NT2/D1 (cell line): ENCODE data around the gene IQSEC1.

Experiments used
- DNase-seq: peaks from one replicate; pipeline ENCODE4 v3.0.0-alpha.2; 2011; ENCODE audit warnings: low read depth, low spot score
- H3K27me3 ChIP-seq: 2 replicates; pipeline ENCODE4 v1.6.0; 2011; ENCODE audit warnings: mild to moderate bottlenecking; ENCODE audit not compliant: insufficient read length, insufficient read depth
- H3K36me3 ChIP-seq: 2 replicates; pipeline ENCODE4 v1.6.1; 2011; ENCODE audit warnings: mild to moderate bottlenecking, low read length, mixed read lengths; ENCODE audit not compliant: insufficient read depth, insufficient read length
- H3K4me1 ChIP-seq: 2 replicates; pipeline ENCODE4 v1.5.1; 2011; ENCODE audit not compliant: insufficient read depth, insufficient read length
- H3K4me3 ChIP-seq: 2 replicates; pipeline ENCODE4 v1.5.1; 2011; ENCODE audit warnings: low read depth; ENCODE audit not compliant: insufficient read length
- H3K9ac ChIP-seq: 2 replicates; pipeline ENCODE4 v1.6.0; 2011; ENCODE audit warnings: low read depth; ENCODE audit not compliant: insufficient read length
- H3K9me3 ChIP-seq: 2 replicates; pipeline ENCODE4 v1.5.1; 2011; ENCODE audit warnings: mild to moderate bottlenecking, low read length; ENCODE audit not compliant: insufficient read depth
- SUZ12 ChIP-seq: IDR thresholded peaks from 2 replicates; pipeline ENCODE4 v1.6.1; 2011; ENCODE audit not compliant: insufficient read length, insufficient read depth; ENCODE audit errors: extremely low read depth
- YY1 ChIP-seq: IDR thresholded peaks from 2 replicates; pipeline ENCODE4 v1.6.1; 2011; ENCODE audit not compliant: insufficient read length, insufficient read depth
- ZNF274 ChIP-seq: IDR thresholded peaks from 2 replicates; pipeline ENCODE4 v1.6.1; 2011; ENCODE audit warnings: mild to moderate bottlenecking, low read depth, low read length

The IQSEC1 gene

GRCh38 chr3:12935861-12936830 is 137.1 kb downstream of the IQSEC1 start:
- no peak for DNase-seq
- no peak overlapping the region for H3K4me3 ChIP-seq
- H3K9ac ChIP-seq = no peak overlapping the region
- H3K27me3 ChIP-seq = no peaks in the 10 kb centered on the region
- no peak for TF ChIP-seq ZNF274
- no peak for TF ChIP-seq YY1
- no peak for TF ChIP-seq SUZ12
- H3K4me1 ChIP-seq = peaks cover 7% of the 10 kb centered on the region
- peaks cover 95% of the 10 kb centered on the region for H3K36me3 ChIP-seq
- no peaks in the 10 kb centered on the region for H3K9me3 ChIP-seq

- DNase-seq = no peak
- Histone ChIP-seq H3K4me1 (peaks cover 7% of the 10 kb centered on the region), H3K9ac (no peak overlapping the region)
These were observed 138.0 kb downstream of the IQSEC1 start for GRCh38 chr3:12935023-12935860.

GRCh38 chr3:12934431-12934830 is 138.8 kb downstream of the IQSEC1 start:
- Histone ChIP-seq H3K9ac (no peak overlapping the region), H3K9me3 (no peaks in the 10 kb centered on the region), H3K4me3 (no peak overlapping the region), H3K36me3 (peaks cover 95% of the 10 kb centered on the region), H3K27me3 (no peaks in the 10 kb centered on the region), H3K4me1 (peaks cover 7% of the 10 kb centered on the region)
- no peak for TF ChIP-seq YY1
- no peak for TF ChIP-seq SUZ12
- no peak for TF ChIP-seq ZNF274
- DNase-seq = no peak

More at GRCh38 chr3:12935023-12935860, 138.0 kb downstream of the IQSEC1 start:
- no peak for TF ChIP-seq SUZ12
- no peak for TF ChIP-seq YY1
- no peak for TF ChIP-seq ZNF274
- Histone ChIP-seq H3K27me3 (no peaks in the 10 kb centered on the region), H3K36me3 (peaks cover 96% of the 10 kb centered on the region), H3K9me3 (no peaks in the 10 kb centered on the region), H3K4me3 (no peak overlapping the region)

GRCh38 chr3:12933901-12934300 is 139.3 kb downstream of the IQSEC1 start:
- Histone ChIP-seq H3K36me3 (peaks cover 95% of the 10 kb centered on the region), H3K27me3 (no peaks in the 10 kb centered on the region), H3K4me1 (peaks cover 7% of the 10 kb centered on the region), H3K9me3 (no peaks in the 10 kb centered on the region), H3K9ac (no peak overlapping the region), H3K4me3 (no peak overlapping the region)
- no peak for DNase-seq
- TF ChIP-seq ZNF274 (no peak), YY1 (no peak), SUZ12 (no peak)

- H3K4me1 ChIP-seq = peaks cover 7% of the 10 kb centered on the region
- no peaks in the 10 kb centered on the region for H3K9me3 ChIP-seq
- H3K9ac ChIP-seq = no peak overlapping the region
- H3K36me3 ChIP-seq = peaks cover 94% of the 10 kb centered on the region
- no peak for DNase-seq
- no peaks in the 10 kb centered on the region for H3K27me3 ChIP-seq
- no peak overlapping the region for H3K4me3 ChIP-seq
- TF ChIP-seq ZNF274 = no peak
- TF ChIP-seq SUZ12 = no peak
- no peak for TF ChIP-seq YY1
These were observed 140.5 kb downstream of the IQSEC1 start for GRCh38 chr3:12932754-12933153.

- TF ChIP-seq ZNF274 = no peak
- no peak for TF ChIP-seq YY1
- TF ChIP-seq SUZ12 = no peak
- Histone ChIP-seq H3K9ac (no peak overlapping the region), H3K4me1 (peaks cover 7% of the 10 kb centered on the region), H3K27me3 (no peaks in the 10 kb centered on the region), H3K9me3 (no peaks in the 10 kb centered on the region), H3K4me3 (no peak overlapping the region), H3K36me3 (peaks cover 91% of the 10 kb centered on the region)
- DNase-seq = no peak
These were observed 140.9 kb downstream of the IQSEC1 start for GRCh38 chr3:12932347-12932746.

- no peak for TF ChIP-seq ZNF274
- DNase-seq = no peak
- Histone ChIP-seq H3K4me3 (no peak overlapping the region), H3K36me3 (peaks cover 89% of the 10 kb centered on the region), H3K4me1 (peaks cover 7% of the 10 kb centered on the region), H3K9me3 (no peaks in the 10 kb centered on the region), H3K9ac (no peak overlapping the region), H3K27me3 (no peaks in the 10 kb centered on the region)
These were observed 141.8 kb downstream of the IQSEC1 start for GRCh38 chr3:12931273-12931905.
